Parathyroid adenoma (tissue), 2 donors: Measurements from ENCODE around the gene TEKTIP1.

Experiments
- H2AFZ ChIP-seq: fragments of 300-600 bp; sonication (generic); one replicate; pipeline ENCODE4 v1.7.0; 2017; ENCODE audit warnings: antibody characterized with exemption, mild to moderate bottlenecking
- H3K27ac ChIP-seq: fragments of 300-600 bp; sonication (generic); one replicate; pipeline ENCODE4 v1.7.0; 2017
- H3K27me3 ChIP-seq: fragments of 300-600 bp; sonication (generic); one replicate; pipeline ENCODE4 v1.7.0; 2017; ENCODE audit warnings: low read length; ENCODE audit not compliant: control insufficient read depth, insufficient read depth
- H3K36me3 ChIP-seq: fragments of 300-600 bp; sonication (generic); one replicate; pipeline ENCODE4 v1.7.0; 2017; ENCODE audit warnings: low read length; ENCODE audit not compliant: control insufficient read depth, insufficient read depth
- H3K4me1 ChIP-seq: fragments of 300-600 bp; sonication (generic); one replicate; pipeline ENCODE4 v1.7.0; 2017; ENCODE audit warnings: control low read depth
- H3K4me2 ChIP-seq: fragments of 300-600 bp; sonication (generic); one replicate; pipeline ENCODE4 v1.7.0; 2017; ENCODE audit warnings: low read length
- H3K4me3 ChIP-seq: fragments of 300-600 bp; sonication (generic); one replicate; pipeline ENCODE4 v1.7.0; 2017; ENCODE audit warnings: low read depth, low read length
- H3K79me2 ChIP-seq: fragments of 300-600 bp; sonication (generic); one replicate; pipeline ENCODE4 v1.7.0; 2017; ENCODE audit warnings: control low read depth
- H3K9ac ChIP-seq: fragments of 300-600 bp; sonication (generic); one replicate; pipeline ENCODE4 v1.7.0; 2017; ENCODE audit warnings: mild to moderate bottlenecking
- H3K9me3 ChIP-seq: fragments of 300-600 bp; sonication (generic); one replicate; pipeline ENCODE4 v1.7.0; 2017; ENCODE audit warnings: low read length; ENCODE audit not compliant: control insufficient read depth
- CTCF ChIP-seq: fragments of 300-600 bp; sonication (generic); IDR thresholded peaks from one replicate; pipeline ENCODE4 v1.7.0; 2017; ENCODE audit warnings: antibody characterized with exemption, mild to moderate bottlenecking
- donor health status: primary hyperparathyroidism.

The TEKTIP1 gene

GRCh38 chr19:3515891-3516422, 23.0 kb upstream of the TEKTIP1 start:
- Histone ChIP-seq H3K27me3 (no peaks in the 10 kb centered on the region), H3K4me3 (no peak overlapping the region), H2AFZ (no peak overlapping the region), H3K36me3 (no peaks in the 10 kb centered on the region), H3K27ac (no peak overlapping the region), H3K9ac (no peak overlapping the region), H3K9me3 (no peaks in the 10 kb centered on the region), H3K4me2 (no peak overlapping the region), H3K79me2 (peaks cover 88% of the 10 kb centered on the region), H3K4me1 (peaks cover 20% of the 10 kb centered on the region)
- no peak for TF ChIP-seq CTCF

- no peak for TF ChIP-seq CTCF
- Histone ChIP-seq H3K4me2 (no peak overlapping the region), H3K36me3 (no peaks in the 10 kb centered on the region), H3K4me1 (peaks cover 16% of the 10 kb centered on the region), H3K4me3 (no peak overlapping the region), H3K9ac (no peak overlapping the region), H3K9me3 (no peaks in the 10 kb centered on the region), H3K27me3 (no peaks in the 10 kb centered on the region), H2AFZ (no peak overlapping the region), H3K27ac (no peak overlapping the region), H3K79me2 (peaks cover 83% of the 10 kb centered on the region)
These were observed 22.2 kb upstream of the TEKTIP1 start for GRCh38 chr19:3516675-3517207.

- Histone ChIP-seq H3K27me3 (no peaks in the 10 kb centered on the region), H3K27ac (no peak overlapping the region), H2AFZ (no peak overlapping the region), H3K36me3 (no peaks in the 10 kb centered on the region), H3K9me3 (no peaks in the 10 kb centered on the region), H3K4me2 (no peak overlapping the region), H3K9ac (no peak overlapping the region), H3K4me1 (peaks cover 7% of the 10 kb centered on the region), H3K4me3 (no peak overlapping the region), H3K79me2 (peaks cover 77% of the 10 kb centered on the region)
- no peak for TF ChIP-seq CTCF
These were observed 21.3 kb upstream of the TEKTIP1 start for GRCh38 chr19:3517638-3518037.

GRCh38 chr19:3518255-3518654, 20.7 kb upstream of the TEKTIP1 start:
- H3K4me3 ChIP-seq: no peak overlapping the region
- H3K79me2 ChIP-seq: peaks cover 74% of the 10 kb centered on the region
- H3K36me3 ChIP-seq: no peaks in the 10 kb centered on the region
- peaks cover 7% of the 10 kb centered on the region for H3K4me1 ChIP-seq
- H3K27me3 ChIP-seq: no peaks in the 10 kb centered on the region
- H2AFZ ChIP-seq: no peak overlapping the region
- no peak for TF ChIP-seq CTCF
- no peak overlapping the region for H3K9ac ChIP-seq
- no peak overlapping the region for H3K4me2 ChIP-seq
- no peak overlapping the region for H3K27ac ChIP-seq
- H3K9me3 ChIP-seq: no peaks in the 10 kb centered on the region

- H3K4me3 ChIP-seq: no peak overlapping the region
- H3K9ac ChIP-seq: no peak overlapping the region
- H2AFZ ChIP-seq: no peak overlapping the region
- H3K4me2 ChIP-seq: no peak overlapping the region
- H3K36me3 ChIP-seq: no peaks in the 10 kb centered on the region
- no peaks in the 10 kb centered on the region for H3K9me3 ChIP-seq
- peaks cover 71% of the 10 kb centered on the region for H3K79me2 ChIP-seq
- no peak overlapping the region for H3K27ac ChIP-seq
- H3K27me3 ChIP-seq: no peaks in the 10 kb centered on the region
- H3K4me1 ChIP-seq: peaks cover 7% of the 10 kb centered on the region
- TF ChIP-seq CTCF: no peak
These were observed 20.3 kb upstream of the TEKTIP1 start for GRCh38 chr19:3518659-3519058.
